GM12872 (cell line): ENCODE data around the gene GAMT.

ENCODE experiments used
- TF ChIP-seq, protein P1 (sequence below): IDR thresholded peaks from 3 replicates; pipeline ENCODE4 v1.5.1; 2011; ENCODE audit warnings: low read depth, mild to moderate bottlenecking, low read length, moderate library complexity; ENCODE audit not compliant: insufficient read depth

The GAMT gene

DNA sequence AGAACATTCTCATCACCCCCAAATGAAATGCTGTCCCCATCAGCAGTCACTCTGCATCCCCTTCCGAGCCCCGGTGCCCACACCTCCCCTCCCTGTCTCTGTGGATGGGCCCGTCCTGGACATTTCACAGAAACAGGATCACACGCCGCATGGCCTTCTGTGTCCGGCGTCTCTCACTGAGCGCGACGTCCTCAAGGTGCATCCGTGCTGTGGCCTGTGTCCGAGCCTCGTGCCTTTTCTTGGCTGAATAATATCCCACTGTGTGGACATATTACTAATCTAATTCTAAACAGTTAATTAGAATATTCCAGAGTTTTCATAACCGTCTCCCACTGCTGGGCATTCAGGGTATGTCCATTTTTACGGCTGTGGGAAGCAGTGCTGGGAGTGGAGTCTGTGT, 8.9 kb downstream of the GAMT start:
- TF ChIP-seq, protein P1, sequence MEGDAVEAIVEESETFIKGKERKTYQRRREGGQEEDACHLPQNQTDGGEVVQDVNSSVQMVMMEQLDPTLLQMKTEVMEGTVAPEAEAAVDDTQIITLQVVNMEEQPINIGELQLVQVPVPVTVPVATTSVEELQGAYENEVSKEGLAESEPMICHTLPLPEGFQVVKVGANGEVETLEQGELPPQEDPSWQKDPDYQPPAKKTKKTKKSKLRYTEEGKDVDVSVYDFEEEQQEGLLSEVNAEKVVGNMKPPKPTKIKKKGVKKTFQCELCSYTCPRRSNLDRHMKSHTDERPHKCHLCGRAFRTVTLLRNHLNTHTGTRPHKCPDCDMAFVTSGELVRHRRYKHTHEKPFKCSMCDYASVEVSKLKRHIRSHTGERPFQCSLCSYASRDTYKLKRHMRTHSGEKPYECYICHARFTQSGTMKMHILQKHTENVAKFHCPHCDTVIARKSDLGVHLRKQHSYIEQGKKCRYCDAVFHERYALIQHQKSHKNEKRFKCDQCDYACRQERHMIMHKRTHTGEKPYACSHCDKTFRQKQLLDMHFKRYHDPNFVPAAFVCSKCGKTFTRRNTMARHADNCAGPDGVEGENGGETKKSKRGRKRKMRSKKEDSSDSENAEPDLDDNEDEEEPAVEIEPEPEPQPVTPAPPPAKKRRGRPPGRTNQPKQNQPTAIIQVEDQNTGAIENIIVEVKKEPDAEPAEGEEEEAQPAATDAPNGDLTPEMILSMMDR = no peak

- TF ChIP-seq, protein P1 = no peak
Observed at GRCh38 chr19:1390890-1391423, 10.4 kb downstream of the GAMT start.

- TF ChIP-seq, protein P1 = no peak
Observed at GRCh38 chr19:1389033-1389940, 12.1 kb downstream of the GAMT start.

DNA sequence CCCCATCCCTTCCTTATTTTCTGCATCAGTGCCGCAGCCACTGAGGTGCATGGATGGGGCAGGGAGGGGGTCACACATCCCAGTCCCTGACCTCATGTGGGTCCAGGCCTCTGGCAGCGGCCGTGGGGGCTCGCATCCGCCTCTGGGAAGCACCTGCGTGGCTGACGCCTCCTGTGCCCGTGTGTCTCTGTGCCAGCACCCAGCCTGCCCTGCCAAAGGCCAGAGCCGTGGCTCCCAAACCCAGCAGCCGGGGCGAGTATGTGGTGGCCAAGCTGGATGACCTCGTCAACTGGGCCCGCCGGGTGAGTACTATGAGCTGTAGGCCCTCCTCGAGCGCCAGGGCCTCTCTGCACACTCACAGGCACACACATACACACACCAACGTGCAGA, 12.7 kb downstream of the GAMT start:
- TF ChIP-seq, protein P1 = no peak

DNA sequence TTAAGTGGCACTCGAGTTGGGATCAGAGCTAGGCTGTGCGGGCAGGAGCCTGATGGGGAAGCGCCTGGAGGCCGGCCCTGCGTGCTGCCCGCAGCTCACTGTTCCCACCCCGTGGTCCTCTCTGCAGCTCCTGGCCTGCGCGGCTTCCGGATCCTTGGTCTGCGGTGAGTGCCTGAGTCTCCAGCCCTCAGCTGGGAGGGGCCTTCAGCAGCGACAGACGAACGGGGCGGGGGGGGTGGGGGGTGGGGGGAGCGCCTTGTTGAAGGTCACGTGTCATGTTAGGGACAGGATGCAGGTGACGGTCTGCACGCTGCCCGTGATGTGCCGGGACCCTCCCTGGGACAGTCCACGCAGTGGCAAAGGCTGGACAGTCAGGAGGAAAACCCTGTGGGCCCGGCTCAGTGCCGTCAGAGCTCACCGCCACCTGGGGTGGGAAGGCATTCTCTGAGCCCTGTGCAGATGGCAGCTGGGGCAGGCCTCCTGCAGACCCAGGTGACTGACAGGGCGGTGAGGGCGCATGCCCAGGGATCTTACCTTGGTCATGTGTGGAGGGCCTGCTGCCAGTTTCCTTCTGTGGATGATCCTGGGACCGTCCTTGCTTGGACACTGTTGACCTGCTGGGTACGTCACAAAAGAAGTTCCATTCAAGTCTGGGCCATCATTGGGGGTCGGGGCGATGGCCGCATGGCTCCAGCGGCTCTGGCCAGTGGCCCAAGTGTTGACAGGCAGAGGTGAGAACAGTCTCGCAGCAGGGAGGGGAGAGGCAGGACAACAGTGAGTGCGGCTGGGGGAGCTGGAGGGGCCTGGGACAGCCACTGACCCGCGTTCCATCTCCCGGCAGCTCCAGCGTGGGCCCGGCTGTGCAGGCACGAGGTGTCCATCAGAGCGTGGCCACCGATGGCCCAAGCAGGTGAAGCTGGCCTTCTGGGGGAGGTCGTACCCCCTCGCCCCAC, 13.4 kb downstream of the GAMT start:
- TF ChIP-seq, protein P1 = no peak

DNA sequence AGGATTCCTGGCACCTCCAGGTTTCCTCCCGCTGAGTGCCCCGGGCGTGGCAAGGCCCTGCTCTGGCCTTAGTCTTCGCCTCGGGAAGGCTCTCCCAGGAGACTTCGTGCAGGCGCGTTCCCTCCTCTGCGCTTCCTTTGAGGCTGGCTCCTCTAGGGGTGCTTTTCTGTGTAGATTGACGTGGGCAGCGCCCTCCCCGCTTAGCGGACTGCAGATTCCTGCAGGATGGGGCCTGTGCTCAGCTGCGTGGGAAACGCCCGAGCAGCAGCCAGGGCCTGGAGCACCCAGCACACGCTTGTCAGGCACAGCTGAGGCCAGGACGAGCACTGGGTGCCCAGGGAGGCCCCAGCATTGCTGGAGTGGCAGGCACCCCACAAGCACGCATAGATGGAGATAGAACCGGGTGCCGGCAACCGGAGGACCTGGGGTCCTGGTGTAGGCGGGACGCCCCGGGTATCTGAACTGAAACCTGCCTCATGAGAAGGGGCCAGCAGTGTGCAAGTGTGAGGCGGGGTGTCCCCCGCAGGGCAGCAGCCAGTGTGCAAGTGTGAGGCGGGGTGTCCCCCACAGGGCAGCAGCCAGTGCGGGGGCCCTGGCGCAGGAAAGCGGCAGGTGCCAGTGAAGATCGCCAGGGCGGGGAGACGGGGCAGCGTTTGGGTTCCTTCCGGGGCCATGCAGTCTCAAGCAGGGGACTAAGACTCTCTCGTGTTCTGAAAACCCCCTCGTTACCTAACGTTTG, 14.2 kb downstream of the GAMT start:
- TF ChIP-seq, protein P1 = no peak

DNA sequence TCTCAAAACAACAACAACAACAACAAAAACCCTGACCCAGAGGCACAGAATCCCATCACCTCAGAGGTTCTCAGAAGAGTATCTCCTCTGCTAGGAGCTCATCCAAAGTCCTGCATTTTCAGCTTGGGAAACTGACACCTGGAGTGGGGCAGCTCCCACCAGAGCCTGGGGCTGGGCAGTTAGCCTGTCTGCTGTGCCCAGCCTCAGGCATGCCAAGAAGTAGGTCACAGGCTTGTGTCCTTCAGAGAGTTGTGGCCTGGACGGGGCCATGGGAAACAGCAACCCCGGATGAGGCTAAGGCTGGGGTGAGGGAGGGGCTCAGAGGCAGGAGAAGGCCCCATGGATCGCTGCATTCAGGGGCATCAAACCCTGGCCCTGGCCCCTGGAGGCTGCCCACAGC, 15.5 kb downstream of the GAMT start:
- TF ChIP-seq, protein P1 = no peak
